BJ (cell line): ENCODE data around the gene WDR83. TPM values are rescaled to one million over a fixed set of nuclear protein-coding genes. Genes with fewer than 3 reads are reported as not detected.

Source experiments
- CTCF ChIA-PET: fragments of 350-600 bp; formaldehyde crosslinking; extraction: SDS; loops from one replicate; lab custom pipeline; 2021; ENCODE audit warnings: antibody characterized with exemption, inconsistent platforms; lab: Yijun Ruan, JAX
- POLR2A ChIA-PET: fragments of 300-600 bp; sonication (Branson Sonifier 250); formaldehyde crosslinking; extraction: SDS; loops from one replicate; lab custom pipeline; 2021; ENCODE audit warnings: antibody characterized with exemption; lab: Charles Lee
- DNase-seq: peaks from one replicate; pipeline ENCODE4 v3.0.0-alpha.2; 2011; ENCODE audit warnings: low read depth
- H3K27me3 ChIP-seq: 2 replicates; pipeline ENCODE4 v1.6.0; 2011; ENCODE audit warnings: low read length; ENCODE audit not compliant: control insufficient read depth, insufficient read depth
- H3K36me3 ChIP-seq: 2 replicates; pipeline ENCODE4 v1.5.1; 2011; ENCODE audit warnings: low read length; ENCODE audit not compliant: control insufficient read depth, insufficient read depth
- H3K4me3 ChIP-seq: 2 replicates; pipeline ENCODE4 v1.5.1; 2011; ENCODE audit warnings: low read depth, mild to moderate bottlenecking, control low read depth, low read length
- CTCF ChIP-seq: IDR thresholded peaks from 2 replicates; pipeline ENCODE4 v1.5.1; 2011; ENCODE audit warnings: low read depth, mild to moderate bottlenecking, control low read depth, inconsistent platforms, low read length, moderate library complexity; ENCODE audit not compliant: insufficient read depth
- polyA plus RNA-seq: library from polyadenylated mRNA; depleted of rRNA; stranded (reverse); fragments of >200 nt; gene quantifications from 2 replicates; pipeline ENCODE4 v1.2.3, GENCODE V29; 2011

Gene WDR83
- polyA plus RNA-seq, 1 experiment = 9.3 TPM

DNA sequence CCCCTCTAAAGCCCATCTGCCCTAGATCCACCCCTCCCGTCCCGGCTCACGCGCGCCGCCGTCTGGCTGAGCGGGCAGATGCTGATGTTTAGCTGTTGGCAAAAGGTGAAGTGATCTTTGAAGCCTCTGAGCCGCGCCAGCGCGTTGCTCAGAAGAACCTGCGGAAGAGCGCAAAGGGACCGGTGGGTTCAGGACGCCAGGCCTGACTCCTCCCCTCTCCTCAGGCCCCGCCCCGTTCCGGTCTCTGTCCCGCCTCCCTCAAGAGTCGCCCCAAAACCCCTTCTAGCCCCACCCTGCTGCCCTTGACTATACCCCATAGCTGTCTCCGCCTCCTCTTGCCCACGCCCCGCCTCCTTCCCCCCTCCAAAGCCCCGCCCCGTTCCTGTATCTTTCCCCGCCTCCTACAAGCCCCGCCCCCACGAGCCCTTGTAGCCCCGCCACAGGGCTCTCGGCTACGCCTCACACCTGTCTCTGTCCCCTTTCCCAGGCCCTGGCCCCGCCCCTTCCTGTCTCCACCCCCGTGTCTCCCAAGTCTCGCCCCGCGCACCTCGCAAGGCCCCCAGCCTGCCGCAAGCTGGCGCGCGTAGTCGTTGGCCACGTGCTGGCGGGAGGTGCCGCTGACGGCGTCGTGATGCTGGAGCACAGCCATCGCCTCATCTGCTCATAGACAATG, 9.6 kb upstream of the WDR83 start:
- Histone ChIP-seq H3K27me3 (no peaks in the 10 kb centered on the region), H3K4me3 (no peak overlapping the region), H3K36me3 (peaks cover 14% of the 10 kb centered on the region)
- no peak for DNase-seq
- TF ChIP-seq CTCF = no peak
- ChIA-PET POLR2A (no interaction called here), CTCF (interaction anchor here (1.7 kb wide), 1 partner anchor 11 kb away, joined by 3 read pairs; no protein-coding TSS in a partner anchor)

- CTCF ChIA-PET = interaction anchor here (0.6 to 1.7 kb wide), 3 partner anchors 9 to 92 kb away, joined by 3 read pairs; no protein-coding TSS in a partner anchor
- no peak overlapping the region for H3K4me3 ChIP-seq
- no peak for DNase-seq
- peaks cover 14% of the 10 kb centered on the region for H3K36me3 ChIP-seq
- no peaks in the 10 kb centered on the region for H3K27me3 ChIP-seq
- POLR2A ChIA-PET = no interaction called here
- no peak for TF ChIP-seq CTCF
Observed at GRCh38 chr19:12657966-12658365, 8.6 kb upstream of the WDR83 start.

DNA sequence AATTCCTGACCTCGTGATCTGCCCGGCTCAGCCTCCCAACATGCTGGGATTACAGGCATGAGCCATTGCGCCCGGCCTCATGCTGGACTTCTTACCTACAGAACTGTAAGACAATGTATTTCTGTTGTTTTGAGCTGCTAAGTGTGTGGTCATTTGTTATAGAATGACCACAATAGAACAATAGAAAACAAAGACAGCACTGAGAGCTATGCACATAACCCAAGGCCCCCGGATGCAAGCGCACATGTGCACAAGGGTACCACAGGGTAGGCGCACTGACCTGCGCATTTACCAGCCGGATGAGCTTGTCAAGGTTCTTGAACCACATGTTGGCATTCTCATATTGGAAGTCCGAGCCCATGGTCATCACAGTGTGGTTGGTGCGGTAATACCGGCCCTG, 5.6 kb upstream of the WDR83 start:
- peaks cover 20% of the 10 kb centered on the region for H3K36me3 ChIP-seq
- POLR2A ChIA-PET = no interaction called here
- CTCF ChIA-PET = interaction anchor here (0.6 to 1.1 kb wide), 2 partner anchors 12 to 296 kb away, joined by 3 to 5 read pairs; partner anchors contain the start of gene ZNF442
- no peak overlapping the region for H3K4me3 ChIP-seq
- no peaks in the 10 kb centered on the region for H3K27me3 ChIP-seq
- no peak for DNase-seq
- no peak for TF ChIP-seq CTCF

GRCh38 chr19:12664406-12665280, 2.0 kb upstream of the WDR83 start:
- no peaks in the 10 kb centered on the region for H3K27me3 ChIP-seq
- no peak for TF ChIP-seq CTCF
- H3K36me3 ChIP-seq = peaks cover 14% of the 10 kb centered on the region
- POLR2A ChIA-PET = no interaction called here
- CTCF ChIA-PET = interaction anchor here (0.7 to 0.9 kb wide), 2 partner anchors 12 to 183 kb away, joined by 3 read pairs; no protein-coding TSS in a partner anchor
- no peak for DNase-seq
- no peak overlapping the region for H3K4me3 ChIP-seq

- Histone ChIP-seq H3K27me3 (no peaks in the 10 kb centered on the region), H3K4me3 (no peak overlapping the region), H3K36me3 (peaks cover 14% of the 10 kb centered on the region)
- POLR2A ChIA-PET = no interaction called here
- no peak for DNase-seq
- CTCF ChIA-PET = interaction anchor here (1.3 kb wide), 1 partner anchor 14 kb away, joined by 3 read pairs; no protein-coding TSS in a partner anchor
- TF ChIP-seq CTCF = no peak
Observed at GRCh38 chr19:12665281-12665573, 1.4 kb upstream of the WDR83 start.
